ENCODE results near the gene RERE. TPM values are rescaled to one million over a fixed set of nuclear protein-coding genes. Genes with fewer than 3 reads are reported as not detected.

The RERE gene
- total RNA-seq, 4 donors from 2014 or later, result 86.4 to 111 (median 103) TPM

- no peak for DNase-seq (ENCODE audit: low spot score in 2 of 2)
- no peak for TF ChIP-seq EP300 (IDR thresholded peaks at IDR 0.05)
- TF ChIP-seq, protein P1, sequence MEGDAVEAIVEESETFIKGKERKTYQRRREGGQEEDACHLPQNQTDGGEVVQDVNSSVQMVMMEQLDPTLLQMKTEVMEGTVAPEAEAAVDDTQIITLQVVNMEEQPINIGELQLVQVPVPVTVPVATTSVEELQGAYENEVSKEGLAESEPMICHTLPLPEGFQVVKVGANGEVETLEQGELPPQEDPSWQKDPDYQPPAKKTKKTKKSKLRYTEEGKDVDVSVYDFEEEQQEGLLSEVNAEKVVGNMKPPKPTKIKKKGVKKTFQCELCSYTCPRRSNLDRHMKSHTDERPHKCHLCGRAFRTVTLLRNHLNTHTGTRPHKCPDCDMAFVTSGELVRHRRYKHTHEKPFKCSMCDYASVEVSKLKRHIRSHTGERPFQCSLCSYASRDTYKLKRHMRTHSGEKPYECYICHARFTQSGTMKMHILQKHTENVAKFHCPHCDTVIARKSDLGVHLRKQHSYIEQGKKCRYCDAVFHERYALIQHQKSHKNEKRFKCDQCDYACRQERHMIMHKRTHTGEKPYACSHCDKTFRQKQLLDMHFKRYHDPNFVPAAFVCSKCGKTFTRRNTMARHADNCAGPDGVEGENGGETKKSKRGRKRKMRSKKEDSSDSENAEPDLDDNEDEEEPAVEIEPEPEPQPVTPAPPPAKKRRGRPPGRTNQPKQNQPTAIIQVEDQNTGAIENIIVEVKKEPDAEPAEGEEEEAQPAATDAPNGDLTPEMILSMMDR (IDR thresholded peaks at IDR 0.05), result no peak
- Histone ChIP-seq H3K9me3 (no peaks in the 10 kb centered on the region), H3K4me1 (peaks cover 0 to 79% (median 67%) of the 10 kb centered on the region in 4 donors), H3K27ac (peak overlapping the region in 2 of 4 donors; percentile 60 to 88), H3K4me3 (no peak overlapping the region), H3K36me3 (no peaks in the 10 kb centered on the region), H3K27me3 (no peaks in the 10 kb centered on the region)
- WGBS, 2 donors, result 94 to 96% methylated on average over 4 of the region's 4 CpGs
Observed at GRCh38 chr1:8662380-8663072, 154.9 kb downstream of the RERE start.

GRCh38 chr1:8661185-8662110, 156.0 kb downstream of the RERE start:
- DNase-seq (ENCODE audit: low spot score in 2 of 2), result peak in 1 of 2 donors; percentile 41
- Histone ChIP-seq H3K4me1 (peaks cover 0 to 74% (median 62%) of the 10 kb centered on the region in 4 donors), H3K27me3 (no peaks in the 10 kb centered on the region), H3K27ac (peak overlapping the region; percentile 16 to 88 (median 69)), H3K9me3 (no peaks in the 10 kb centered on the region), H3K4me3 (no peak overlapping the region), H3K36me3 (no peaks in the 10 kb centered on the region)
- WGBS, 2 donors, result 30 to 36% methylated on average over 8 of the region's 8 CpGs
- TF ChIP-seq, protein P1 (IDR thresholded peaks at IDR 0.05), result no peak
- no peak for TF ChIP-seq POLR2A (IDR thresholded peaks at IDR 0.05)
- no peak for TF ChIP-seq EP300 (IDR thresholded peaks at IDR 0.05)

- TF ChIP-seq POLR2A (IDR thresholded peaks at IDR 0.05) (no peak), EP300 (IDR thresholded peaks at IDR 0.05) (no peak)
- Histone ChIP-seq H3K27me3 (no peaks in the 10 kb centered on the region), H3K4me1 (peaks cover 0 to 64% (median 53%) of the 10 kb centered on the region in 4 donors), H3K36me3 (no peaks in the 10 kb centered on the region), H3K4me3 (no peak overlapping the region), H3K27ac (peak overlapping the region in 3 of 4 donors; percentile 60 to 88 (median 78)), H3K9me3 (no peaks in the 10 kb centered on the region)
- WGBS, 2 donors, result 14 to 19% methylated on average over 5 of the region's 5 CpGs
- peak; percentile 20 to 33 for DNase-seq (ENCODE audit: low spot score in 2 of 2)
Observed at GRCh38 chr1:8660411-8660828, 157.0 kb downstream of the RERE start.

DNA sequence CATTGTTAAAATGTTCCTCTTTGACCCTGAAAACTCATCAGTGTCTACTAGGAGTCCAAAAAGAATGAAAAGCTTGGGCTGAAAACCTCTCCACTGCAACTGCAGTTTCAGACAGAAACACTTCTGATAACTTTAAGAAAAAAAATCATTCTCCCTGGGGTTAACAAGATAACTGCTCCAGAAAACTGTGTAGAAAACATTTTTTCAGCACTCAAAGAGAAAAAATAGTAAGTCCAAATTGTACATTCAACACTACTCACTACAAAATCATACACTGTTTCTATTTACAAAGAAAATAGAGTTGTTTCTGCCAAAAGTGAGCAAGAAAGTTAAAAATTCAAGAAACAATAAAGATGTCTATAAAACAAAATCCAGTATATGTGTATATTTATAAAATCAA, 157.8 kb downstream of the RERE start:
- H3K36me3 ChIP-seq, result no peaks in the 10 kb centered on the region
- no peaks in the 10 kb centered on the region for H3K27me3 ChIP-seq
- peak overlapping the region in 2 of 4 donors; percentile 21 to 88 for H3K27ac ChIP-seq
- no peak overlapping the region for H3K4me3 ChIP-seq
- H3K4me1 ChIP-seq, result peaks cover 0 to 56% (median 49%) of the 10 kb centered on the region in 4 donors
- TF ChIP-seq, protein P1 (IDR thresholded peaks at IDR 0.05), result no peak
- no peaks in the 10 kb centered on the region for H3K9me3 ChIP-seq
- DNase-seq (ENCODE audit: low spot score in 2 of 2), result no peak

DNA sequence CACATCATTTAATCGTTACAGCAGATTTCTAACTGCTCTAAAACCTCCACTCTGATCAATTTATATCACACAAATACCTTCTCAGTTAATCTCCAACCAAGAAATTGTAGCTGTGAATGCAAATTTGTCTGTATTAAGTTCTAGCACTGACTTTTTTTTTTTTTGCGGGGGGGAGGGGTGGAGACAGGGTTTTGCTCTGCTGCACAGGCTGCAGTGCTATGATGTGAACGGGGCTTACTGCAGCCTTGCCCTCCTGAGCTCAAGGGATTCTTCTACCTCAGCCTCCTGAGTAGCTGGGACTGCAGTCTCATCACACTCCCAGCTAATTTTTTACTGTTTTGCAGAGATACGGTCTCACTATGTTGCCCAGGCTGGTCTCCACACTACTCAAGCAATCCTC, 163.6 kb downstream of the RERE start:
- Histone ChIP-seq H3K27me3 (no peaks in the 10 kb centered on the region), H3K36me3 (no peaks in the 10 kb centered on the region), H3K4me3 (no peak overlapping the region), H3K27ac (no peak overlapping the region), H3K4me1 (peaks cover 0 to 22% (median 12%) of the 10 kb centered on the region in 4 donors), H3K9me3 (no peaks in the 10 kb centered on the region)
- TF ChIP-seq EP300 (IDR thresholded peaks at IDR 0.05), result no peak
- no peak for TF ChIP-seq POLR2A (IDR thresholded peaks at IDR 0.05)
- TF ChIP-seq, protein P1 (IDR thresholded peaks at IDR 0.05), result no peak
- 88 to 93% methylated on average over 4 of the region's 4 CpGs for WGBS, 2 donors
- no peak for DNase-seq (ENCODE audit: low spot score in 2 of 2)
